A549 (cell line): ENCODE data around the gene SNX27. TPM values are rescaled to one million over a fixed set of nuclear protein-coding genes. Genes with fewer than 3 reads are reported as not detected.

ENCODE experiments used
- ATAC-seq, 2 experiments: fragments of 200-7000 bp in 1 of 2; fragments of >200 bp in 1 of 2; cut with Nextera tagmentation in 1 of 2; cut with Tn5 transposase in 1 of 2; 3 replicates each; pipeline versions ENCODE4 v1.8.0 to v1.9.1; 2018 to 2020; ENCODE audit warnings: mild to moderate bottlenecking in 1 of 2, moderate library complexity in 1 of 2
- CTCF ChIA-PET: fragments of 300-600 bp; sonication (Branson Sonifier 250); formaldehyde crosslinking; extraction: SDS; loops from one replicate; lab custom pipeline; 2021; ENCODE audit warnings: antibody characterized with exemption, inconsistent platforms; lab: Yijun Ruan, JAX
- POLR2A ChIA-PET: fragments of 350-600 bp; formaldehyde crosslinking; extraction: SDS; loops from one replicate; lab custom pipeline; 2021; ENCODE audit warnings: antibody characterized with exemption, inconsistent platforms; lab: Yijun Ruan, JAX
- DNase-seq, 2 experiments: peaks; one replicate each; pipeline versions ENCODE4 v3.0.0 to v3.0.0-alpha.2; 2011 to 2016; ENCODE audit warnings: low read depth in 1 of 2, low spot score in 1 of 2
- FAIRE-seq: peaks from 2 replicates; lab custom pipeline; 2011; peaks lifted over from hg19 to GRCh38; lab: Jason Lieb, UNC
- H3K27ac ChIP-seq, 2 experiments: fragments of >200 bp; sonication (Bioruptor Twin); formaldehyde crosslinking; 3 replicates each; pipeline ENCODE4 v1.5.1; 2016 to 2017
- H3K4me1 ChIP-seq: fragments of >200 bp; sonication (Bioruptor Twin); formaldehyde crosslinking; 3 replicates; pipeline ENCODE4 v1.6.1; 2016
- H3K4me2 ChIP-seq: fragments of >200 bp; sonication (Bioruptor Twin); formaldehyde crosslinking; 3 replicates; pipeline ENCODE4 v1.6.1; 2016
- H3K4me3 ChIP-seq: fragments of >200 bp; sonication (Bioruptor Twin); formaldehyde crosslinking; 3 replicates; pipeline ENCODE4 v1.5.1; 2016
- H3K9me3 ChIP-seq: fragments of >200 bp; sonication (Bioruptor Twin); formaldehyde crosslinking; 3 replicates; pipeline ENCODE4 v1.6.1; 2016
- CBX2 ChIP-seq: fragments of 200-600 bp; sonication (generic); IDR thresholded peaks from 2 replicates; pipeline ENCODE4 v1.6.1; 2016; ENCODE audit warnings: low read depth, mild to moderate bottlenecking, borderline replicate concordance
- CBX8 ChIP-seq: fragments of 200-600 bp; sonication (generic); IDR thresholded peaks from 2 replicates; pipeline ENCODE4 v1.6.1; 2016
- CEBPB ChIP-seq, 2 experiments: fragments of >200 bp in 1 of 2; sonication (Bioruptor Twin) in 1 of 2; formaldehyde crosslinking in 1 of 2; IDR thresholded peaks; 2 replicates each; pipeline ENCODE4 v1.6.1; 2012 to 2016
- CHD4 ChIP-seq: fragments of 200-600 bp; sonication (generic); IDR thresholded peaks from 2 replicates; pipeline ENCODE4 v1.6.1; 2016; ENCODE audit warnings: antibody characterized with exemption, mild to moderate bottlenecking, borderline replicate concordance
- ESRRA ChIP-seq: fragments of 150-350 bp; IDR thresholded peaks from 2 replicates; pipeline ENCODE4 v1.6.1; 2014; ENCODE audit warnings: mild to moderate bottlenecking, low read length, borderline replicate concordance
- FOSB ChIP-seq: fragments of 250-450 bp; sonication (Bioruptor Pico); IDR thresholded peaks from 2 replicates; pipeline ENCODE4 v1.5.0; 2020; ENCODE audit warnings: mild to moderate bottlenecking, moderate library complexity
- FOSL2 ChIP-seq, 2 experiments: fragments of 450-650 bp in 1 of 2; fragments of >200 bp in 1 of 2; sonication (Bioruptor Twin) in 1 of 2; formaldehyde crosslinking; IDR thresholded peaks; 2 replicates each; pipeline versions ENCODE4 v1.5.0 to v1.6.1; 2016 to 2020; ENCODE audit warnings: mild to moderate bottlenecking in 1 of 2, moderate library complexity in 1 of 2
- HES2 ChIP-seq: fragments of >200 bp; sonication (Bioruptor Twin); formaldehyde crosslinking; IDR thresholded peaks from 2 replicates; pipeline ENCODE4 v1.6.1; 2016
- HMGXB4 ChIP-seq: fragments of 250-450 bp; sonication (Bioruptor Pico); IDR thresholded peaks from 2 replicates; pipeline ENCODE4 v1.5.0; 2021; ENCODE audit warnings: mild to moderate bottlenecking, moderate library complexity, borderline replicate concordance
- HOXB13 ChIP-seq: fragments of 250-450 bp; sonication (Bioruptor Pico); IDR thresholded peaks from 2 replicates; pipeline ENCODE4 v1.5.0; 2020; ENCODE audit warnings: low read depth, mild to moderate bottlenecking, moderate library complexity
- HOXB5 ChIP-seq: fragments of 250-450 bp; sonication (Bioruptor Pico); IDR thresholded peaks from 2 replicates; pipeline ENCODE4 v1.5.0; 2020; ENCODE audit warnings: mild to moderate bottlenecking, moderate library complexity
- JUN ChIP-seq, 2 experiments: fragments of >200 bp; sonication (Bioruptor Twin); formaldehyde crosslinking; IDR thresholded peaks; 2 replicates in 1 of 2; 3 replicates in 1 of 2; pipeline ENCODE4 v1.6.1; 2016 to 2017
- JUNB ChIP-seq: fragments of >200 bp; sonication (Bioruptor Twin); formaldehyde crosslinking; IDR thresholded peaks from 2 replicates; pipeline ENCODE4 v1.6.1; 2016
- KDM1A ChIP-seq: fragments of 200-600 bp; sonication (generic); IDR thresholded peaks from 2 replicates; pipeline ENCODE4 v1.6.1; 2016; ENCODE audit warnings: low read depth, mild to moderate bottlenecking
- NFE2L2 ChIP-seq: fragments of 150-350 bp; conservative IDR thresholded peaks from 2 replicates; pipeline ENCODE4 v1.6.1; 2014; ENCODE audit warnings: low read length
- NPAS2 ChIP-seq: fragments of 250-450 bp; sonication (Bioruptor Pico); IDR thresholded peaks from 2 replicates; pipeline ENCODE4 v1.8.0; 2022; ENCODE audit warnings: mild to moderate bottlenecking, moderate library complexity, borderline replicate concordance
- NR3C1 ChIP-seq: fragments of >200 bp; sonication (Bioruptor Twin); formaldehyde crosslinking; IDR thresholded peaks from 3 replicates; pipeline ENCODE4 v1.6.1; 2017
- PHF8 ChIP-seq: fragments of 200-600 bp; sonication (generic); IDR thresholded peaks from 2 replicates; pipeline ENCODE4 v1.6.1; 2016; ENCODE audit warnings: low read depth, mild to moderate bottlenecking, antibody characterized with exemption, moderate library complexity, borderline replicate concordance
- POLR2A ChIP-seq: IDR thresholded peaks from 2 replicates; pipeline ENCODE4 v1.6.1; 2012; ENCODE audit warnings: mild to moderate bottlenecking, low read length
- POLR2AphosphoS2 ChIP-seq: conservative IDR thresholded peaks from 2 replicates; pipeline ENCODE4 v1.6.1; 2012; ENCODE audit warnings: low read length, improper control_type of control experiment, inconsistent platforms
- RFX5 ChIP-seq: fragments of 450-650 bp; IDR thresholded peaks from 2 replicates; pipeline ENCODE4 v1.7.1; 2014; ENCODE audit warnings: antibody characterized with exemption, mild to moderate bottlenecking, moderate library complexity
- TFCP2L1 ChIP-seq: fragments of 250-450 bp; sonication (Bioruptor Pico); IDR thresholded peaks from 2 replicates; pipeline ENCODE4 v1.5.0; 2021; ENCODE audit warnings: mild to moderate bottlenecking
- TP53 ChIP-seq: fragments of 250-450 bp; sonication (Bioruptor Pico); IDR thresholded peaks from 2 replicates; pipeline ENCODE4 v1.5.0; 2021; ENCODE audit warnings: mild to moderate bottlenecking, moderate library complexity
- ZSCAN20 ChIP-seq: fragments of 250-450 bp; sonication (Bioruptor Pico); IDR thresholded peaks from 2 replicates; pipeline ENCODE4 v1.8.0; 2022; ENCODE audit warnings: mild to moderate bottlenecking, moderate library complexity
- WGBS: methylation state at CpG from one replicate; pipeline ENCODE4 v1.1.6; 2017; ENCODE audit errors: missing lambda C conversion rate; 5-methylcytosine and 5-hydroxymethylcytosine counted together
- polyA plus RNA-seq, 4 experiments: library from polyadenylated mRNA; depleted of rRNA in 3 of 4; stranded (reverse); fragments of >200 nt; fragmentation: RNase III in 1 of 4; extraction: RNeasy Plus Mini Kit Qiagen cat#74134 plus additional on column Dnase treatment in 1 of 4; gene quantifications; 2 replicates in 3 of 4; 3 replicates in 1 of 4; pipeline ENCODE4 v1.2.3, GENCODE V29; 2011 to 2017
- TF ChIP-seq, protein P1 (sequence below): fragments of >200 bp; sonication (Bioruptor Twin); formaldehyde crosslinking; IDR thresholded peaks from 3 replicates; pipeline ENCODE4 v1.5.1; 2016

SNX27 gene
- polyA plus RNA-seq, 2 of the 4 experiments (the other 2 are of a cell fraction) = 13.6 to 29.1 TPM

GRCh38 chr1:151720974-151721787, 109.3 kb downstream of the SNX27 start, which contains the start of gene RIIAD1 (continued):
- no peak for TF ChIP-seq HOXB5 (CRISPR knock-in tag)
- TF ChIP-seq KDM1A = no peak
- TF ChIP-seq RFX5 = no peak

GRCh38 chr1:151721788-151722510, 110.1 kb downstream of the SNX27 start:
- no peak for DNase-seq
- H3K4me1 ChIP-seq = peaks cover 16% of the 10 kb centered on the region; the same call in 2 of the 3 replicates
- FAIRE-seq = no peak
- no peaks in the 10 kb centered on the region for H3K9me3 ChIP-seq
- no peak for ATAC-seq
- peak overlapping the region; percentile 42 for H3K4me3 ChIP-seq
- peak overlapping the region; percentile 69 for H3K4me2 ChIP-seq
- WGBS = 60% methylated on average over 17 of the region's 17 CpGs
- no peak for TF ChIP-seq POLR2AphosphoS2
- peak; percentile 13 to 40; a peak in 1 of 4 replicates for TF ChIP-seq CEBPB (IDR thresholded peaks at IDR 0.05)
- no peak for TF ChIP-seq HES2
- TF ChIP-seq TFCP2L1 (CRISPR knock-in tag) = no peak
- TF ChIP-seq NFE2L2 = no peak
- TF ChIP-seq, all 56 proteins: peak for 1
- ChIA-PET POLR2A (no interaction called here), CTCF (interaction anchor here (1.1 to 6.2 kb wide), 9 partner anchors 9 to 188 kb away, joined by 3 to 42 read pairs (median 4); no protein-coding TSS in a partner anchor)
- peak overlapping the region in 1 of 2 experiments; percentile 21; a peak in 1 of 6 replicates for H3K27ac ChIP-seq

DNA sequence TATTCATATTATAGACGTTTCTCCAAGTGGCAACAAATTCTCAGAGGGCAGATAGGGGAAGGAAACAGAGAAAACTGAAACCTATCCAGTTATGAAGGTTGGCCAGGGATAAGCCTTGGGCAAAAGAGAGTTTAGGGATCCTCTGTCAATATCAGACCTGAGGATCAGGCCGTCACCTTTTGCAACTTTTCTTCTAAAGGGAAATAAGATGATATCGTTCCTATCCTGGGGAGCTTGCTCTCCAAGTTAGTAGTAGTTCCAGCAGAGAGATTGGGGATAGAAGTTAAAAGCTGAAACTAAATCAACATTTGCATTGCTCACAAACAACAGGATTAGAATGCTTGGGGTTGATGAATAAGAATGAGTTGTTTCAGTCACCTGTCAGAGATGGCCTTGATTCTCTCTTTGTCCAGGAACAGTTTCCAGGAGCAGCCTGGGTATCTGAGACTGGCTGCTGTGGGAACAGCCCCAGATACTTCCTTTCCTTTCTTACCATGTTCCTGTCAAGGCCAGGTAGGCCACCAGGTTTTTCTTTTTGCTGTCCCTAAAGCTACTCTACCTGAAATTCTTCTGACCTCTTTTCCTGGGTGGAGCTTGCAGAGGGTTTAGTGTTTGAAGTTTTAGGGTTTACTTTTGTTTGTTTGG, 112.0 kb downstream of the SNX27 start:
- Histone ChIP-seq H3K9me3 (no peaks in the 10 kb centered on the region), H3K4me3 (no peak overlapping the region), H3K4me1 (peaks cover 6% of the 10 kb centered on the region; the same call in 1 of the 3 replicates), H3K27ac (no peak overlapping the region), H3K4me2 (no peak overlapping the region)
- no peak for TF ChIP-seq HMGXB4 (CRISPR knock-in tag)
- no peak for TF ChIP-seq PHF8
- TF ChIP-seq CBX2 = no peak
- no peak for TF ChIP-seq CHD4
- TF ChIP-seq JUNB = no peak
- TF ChIP-seq FOSL2 (IDR thresholded peaks at IDR 0.05) = no peak
- TF ChIP-seq FOSL2 (CRISPR knock-in tag; IDR thresholded peaks at IDR 0.05) = no peak
- TF ChIP-seq, protein P1, sequence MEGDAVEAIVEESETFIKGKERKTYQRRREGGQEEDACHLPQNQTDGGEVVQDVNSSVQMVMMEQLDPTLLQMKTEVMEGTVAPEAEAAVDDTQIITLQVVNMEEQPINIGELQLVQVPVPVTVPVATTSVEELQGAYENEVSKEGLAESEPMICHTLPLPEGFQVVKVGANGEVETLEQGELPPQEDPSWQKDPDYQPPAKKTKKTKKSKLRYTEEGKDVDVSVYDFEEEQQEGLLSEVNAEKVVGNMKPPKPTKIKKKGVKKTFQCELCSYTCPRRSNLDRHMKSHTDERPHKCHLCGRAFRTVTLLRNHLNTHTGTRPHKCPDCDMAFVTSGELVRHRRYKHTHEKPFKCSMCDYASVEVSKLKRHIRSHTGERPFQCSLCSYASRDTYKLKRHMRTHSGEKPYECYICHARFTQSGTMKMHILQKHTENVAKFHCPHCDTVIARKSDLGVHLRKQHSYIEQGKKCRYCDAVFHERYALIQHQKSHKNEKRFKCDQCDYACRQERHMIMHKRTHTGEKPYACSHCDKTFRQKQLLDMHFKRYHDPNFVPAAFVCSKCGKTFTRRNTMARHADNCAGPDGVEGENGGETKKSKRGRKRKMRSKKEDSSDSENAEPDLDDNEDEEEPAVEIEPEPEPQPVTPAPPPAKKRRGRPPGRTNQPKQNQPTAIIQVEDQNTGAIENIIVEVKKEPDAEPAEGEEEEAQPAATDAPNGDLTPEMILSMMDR = no peak
- TF ChIP-seq FOSB (CRISPR knock-in tag) = no peak
- TF ChIP-seq POLR2A = no peak
- no peak for TF ChIP-seq HOXB13
- no peak for TF ChIP-seq TFCP2L1 (CRISPR knock-in tag)
- no peak for TF ChIP-seq ESRRA
- no peak for TF ChIP-seq JUN (IDR thresholded peaks at IDR 0.05)
- TF ChIP-seq NPAS2 (CRISPR knock-in tag) = no peak
- no peak for TF ChIP-seq RFX5
- no peak for TF ChIP-seq CBX8
- no peak for TF ChIP-seq ZSCAN20
- no peak for TF ChIP-seq TP53 (CRISPR knock-in tag)
- TF ChIP-seq NR3C1 = no peak
- ATAC-seq (no peak), DNase-seq (no peak), FAIRE-seq (no peak)
- ChIA-PET CTCF (interaction anchor here (0.9 to 6.2 kb wide), 2 partner anchors 11 to 13 kb away, joined by 3 to 42 read pairs; no protein-coding TSS in a partner anchor), POLR2A (interaction anchor here (0.5 kb wide), 1 partner anchor 132 kb away, joined by 3 read pairs; no protein-coding TSS in a partner anchor)
- WGBS = 45% methylated on average over 3 of the region's 3 CpGs
